ENCODE measurements around the gene SNRPD2.

SNRPD2 gene

GRCh38 chr19:45682908-45683307 is 8.8 kb downstream of the SNRPD2 start:
- Histone ChIP-seq H3K4me1 (ENCODE audit: insufficient read depth, low read length, severe bottlenecking) (peaks cover 17% of the 10 kb centered on the region), H3F3A (ENCODE audit: insufficient read depth, low read length) (no peaks in the 10 kb centered on the region), H3K27me3 (ENCODE audit: insufficient read depth, low read length) (no peaks in the 10 kb centered on the region), H3K9me2 (ENCODE audit: low read depth, low read length) (no peaks in the 10 kb centered on the region), H3K27ac (ENCODE audit: low read depth, low read length, poor library complexity, severe bottlenecking) (no peak overlapping the region), H3K4me3 (ENCODE audit: low read depth, low read length, poor library complexity, severe bottlenecking) (no peak overlapping the region), H3K4me2 (ENCODE audit: low read length) (no peak overlapping the region), H4K20me1 (ENCODE audit: insufficient read depth, low read length) (no peaks in the 10 kb centered on the region), H3K9me3 (ENCODE audit: low read length) (no peaks in the 10 kb centered on the region), H3K9ac (ENCODE audit: low read length) (no peak overlapping the region), H2AFZ (ENCODE audit: low read length) (no peak overlapping the region), H3K36me3 (ENCODE audit: insufficient read depth, low read length) (peaks cover 43% of the 10 kb centered on the region), H3K79me2 (ENCODE audit: insufficient read depth, low read length) (no peaks in the 10 kb centered on the region)
- TF ChIP-seq CTCF (IDR thresholded peaks at IDR 0.05; ENCODE audit: low read length) = no peak
- TF ChIP-seq EZH2 (IDR thresholded peaks at IDR 0.05; ENCODE audit: borderline replicate concordance, low read length) = no peak

GRCh38 chr19:45682117-45682516 is 9.6 kb downstream of the SNRPD2 start:
- no peaks in the 10 kb centered on the region for H3K79me2 ChIP-seq (ENCODE audit: insufficient read depth, low read length)

GRCh38 chr19:45681391-45682015 is 10.2 kb downstream of the SNRPD2 start:
- Histone ChIP-seq H3K36me3 (ENCODE audit: insufficient read depth, low read length) (peaks cover 31% of the 10 kb centered on the region), H3K9ac (ENCODE audit: low read length) (peak overlapping the region; percentile 54; the same call in 1 of the 2 replicates), H3K4me1 (ENCODE audit: insufficient read depth, low read length, severe bottlenecking) (peaks cover 29% of the 10 kb centered on the region), H2AFZ (ENCODE audit: low read length) (no peak overlapping the region), H3F3A (ENCODE audit: insufficient read depth, low read length) (no peaks in the 10 kb centered on the region), H3K4me3 (ENCODE audit: low read depth, low read length, poor library complexity, severe bottlenecking) (peak overlapping the region; percentile 53), H3K4me2 (ENCODE audit: low read length) (peak overlapping the region; percentile 76), H3K27ac (ENCODE audit: low read depth, low read length, poor library complexity, severe bottlenecking) (no peak overlapping the region), H3K9me2 (ENCODE audit: low read depth, low read length) (no peaks in the 10 kb centered on the region), H3K79me2 (ENCODE audit: insufficient read depth, low read length) (no peaks in the 10 kb centered on the region), H3K27me3 (ENCODE audit: insufficient read depth, low read length) (no peaks in the 10 kb centered on the region), H3K9me3 (ENCODE audit: low read length) (no peaks in the 10 kb centered on the region), H4K20me1 (ENCODE audit: insufficient read depth, low read length) (no peaks in the 10 kb centered on the region)
- TF ChIP-seq CTCF (IDR thresholded peaks at IDR 0.05; ENCODE audit: low read length) (peak; percentile 82), EZH2 (IDR thresholded peaks at IDR 0.05; ENCODE audit: borderline replicate concordance, low read length) (no peak)

More at GRCh38 chr19:45682117-45682516, 9.6 kb downstream of the SNRPD2 start:
- H3K4me3 ChIP-seq (ENCODE audit: low read depth, low read length, poor library complexity, severe bottlenecking) = peak overlapping the region; percentile 53
- H4K20me1 ChIP-seq (ENCODE audit: insufficient read depth, low read length) = no peaks in the 10 kb centered on the region
- H3K4me1 ChIP-seq (ENCODE audit: insufficient read depth, low read length, severe bottlenecking) = peaks cover 24% of the 10 kb centered on the region
- H3K27ac ChIP-seq (ENCODE audit: low read depth, low read length, poor library complexity, severe bottlenecking) = no peak overlapping the region
- peak overlapping the region; percentile 54; the same call in 1 of the 2 replicates for H3K9ac ChIP-seq (ENCODE audit: low read length)
- H3K27me3 ChIP-seq (ENCODE audit: insufficient read depth, low read length) = no peaks in the 10 kb centered on the region
- H3K9me3 ChIP-seq (ENCODE audit: low read length) = no peaks in the 10 kb centered on the region
- no peak overlapping the region for H2AFZ ChIP-seq (ENCODE audit: low read length)
- peak overlapping the region; percentile 76 for H3K4me2 ChIP-seq (ENCODE audit: low read length)
- H3K9me2 ChIP-seq (ENCODE audit: low read depth, low read length) = no peaks in the 10 kb centered on the region
- TF ChIP-seq EZH2 (IDR thresholded peaks at IDR 0.05; ENCODE audit: borderline replicate concordance, low read length) = no peak
- no peaks in the 10 kb centered on the region for H3F3A ChIP-seq (ENCODE audit: insufficient read depth, low read length)
- H3K36me3 ChIP-seq (ENCODE audit: insufficient read depth, low read length) = peaks cover 36% of the 10 kb centered on the region

Data from OCI-LY1 (cell line).